Thoracic aorta (tissue), 2 donors: Measurements from ENCODE around the gene EIPR1. TPM values are rescaled to one million over a fixed set of nuclear protein-coding genes. Genes with fewer than 3 reads are reported as not detected.
A peak's percentile ranks its signal among the peaks of the same experiment; 100 is the strongest.

Experiments used
- ATAC-seq: fragments of 150-250 bp; one replicate; pipeline ENCODE4 v1.8.0; 2017; ENCODE audit warnings: low read depth; ENCODE audit not compliant: insufficient number of reproducible peaks, low FRiP score
- DNase-seq: peaks from one replicate; pipeline ENCODE4 v3.0.0-alpha.2; 2020; ENCODE audit warnings: low spot score
- H3K27ac ChIP-seq, 2 donors: fragments of 200-600 bp; sonication (generic); 1 replicate in 1 of 2; 2 replicates in 1 of 2; pipeline ENCODE4 v1.5.1; 2016; ENCODE audit warnings: mild to moderate bottlenecking in 2 of 2, moderate library complexity in 2 of 2
- H3K27me3 ChIP-seq: fragments of 200-600 bp; sonication (generic); replicated peaks from 2 replicates; pipeline ENCODE4 v1.6.0; 2016; ENCODE audit warnings: mild to moderate bottlenecking; ENCODE audit not compliant: insufficient read depth
- H3K36me3 ChIP-seq: fragments of 200-600 bp; sonication (generic); one replicate; pipeline ENCODE4 v1.5.1; 2016
- H3K4me1 ChIP-seq, 2 donors: fragments of 200-600 bp; sonication (generic); 1 replicate in 1 of 2; 2 replicates in 1 of 2; pipeline versions ENCODE4 v1.5.1 to v1.6.0; 2016; ENCODE audit warnings: low read depth in 2 of 2, mild to moderate bottlenecking in 1 of 2; ENCODE audit not compliant: control insufficient read depth in 1 of 2
- H3K4me3 ChIP-seq: fragments of 200-600 bp; sonication (generic); 2 replicates; pipeline ENCODE4 v1.5.1; 2016; ENCODE audit warnings: mild to moderate bottlenecking
- H3K9me3 ChIP-seq: fragments of 200-600 bp; sonication (generic); 2 replicates; pipeline ENCODE4 v1.5.1; 2016
- CTCF ChIP-seq: fragments of 200-600 bp; sonication (generic); IDR thresholded peaks from one replicate; pipeline ENCODE4 v1.5.1; 2019; ENCODE audit warnings: antibody characterized with exemption
- total RNA-seq, 2 donors: library from RNA; depleted of rRNA; stranded (reverse); fragments of >200 nt; gene quantifications; one replicate each; pipeline versions ENCODE4 v1.1.0 to v1.2.3, GENCODE V29; 2016

Gene EIPR1
- total RNA-seq, 2 donors from 2014 or later, result 17.9 to 40.6 TPM

DNA sequence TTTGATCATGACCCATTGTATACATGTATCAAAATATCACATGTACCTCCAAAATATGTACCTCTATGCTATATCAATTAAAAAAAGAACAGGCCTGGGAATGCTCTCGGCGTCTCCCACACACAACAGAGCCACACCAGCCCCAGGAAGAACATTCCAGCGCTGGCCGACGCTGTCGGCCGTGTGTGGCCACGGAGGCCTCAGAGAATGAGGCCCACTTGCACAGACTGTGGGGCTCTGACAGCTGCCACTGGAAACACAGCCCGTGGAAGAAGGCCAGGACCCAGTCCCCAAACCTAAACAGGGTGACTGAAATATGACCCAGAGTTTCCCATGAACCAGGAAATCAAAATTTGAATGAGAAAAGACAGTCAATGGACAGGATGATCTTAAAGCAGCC is 69.7 kb downstream of the EIPR1 start:
- ATAC-seq (no peak), DNase-seq (no peak)
- Histone ChIP-seq H3K9me3 (no peaks in the 10 kb centered on the region), H3K27ac (no peak overlapping the region), H3K36me3 (no peaks in the 10 kb centered on the region), H3K27me3 (no peaks in the 10 kb centered on the region), H3K4me3 (no peak overlapping the region), H3K4me1 (no peaks in the 10 kb centered on the region)
- TF ChIP-seq CTCF, result no peak

GRCh38 chr2:3307236-3307635 is 70.4 kb downstream of the EIPR1 start:
- H3K27ac ChIP-seq, result no peak overlapping the region
- H3K27me3 ChIP-seq, result no peaks in the 10 kb centered on the region
- no peak for ATAC-seq
- H3K9me3 ChIP-seq, result no peaks in the 10 kb centered on the region
- H3K36me3 ChIP-seq, result no peaks in the 10 kb centered on the region
- no peak overlapping the region for H3K4me3 ChIP-seq
- H3K4me1 ChIP-seq, result no peaks in the 10 kb centered on the region
- no peak for DNase-seq
- no peak for TF ChIP-seq CTCF

DNA sequence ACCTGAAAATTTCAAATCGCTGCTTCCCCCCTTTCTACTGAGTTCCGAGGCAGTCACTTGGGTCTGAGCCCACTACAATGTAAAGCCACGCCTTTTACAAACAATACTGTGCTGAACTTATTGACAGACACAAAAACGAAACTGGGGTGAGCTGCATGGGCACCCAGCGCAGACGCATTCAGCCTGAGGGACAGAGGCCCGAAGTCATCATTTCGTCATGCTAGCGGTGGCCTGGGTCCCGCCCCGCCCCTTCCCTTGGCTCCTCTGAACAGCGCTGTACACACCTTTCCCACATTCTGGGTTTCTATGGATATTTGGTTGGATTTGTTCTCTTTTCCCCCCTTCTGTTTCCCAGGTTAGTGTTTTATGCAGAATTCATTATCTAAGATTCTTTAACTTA is 71.7 kb downstream of the EIPR1 start:
- no peak for ATAC-seq
- no peaks in the 10 kb centered on the region for H3K9me3 ChIP-seq

GRCh38 chr2:3305431-3305830 is 72.2 kb downstream of the EIPR1 start:
- Histone ChIP-seq H3K4me3 (no peak overlapping the region), H3K4me1 (no peaks in the 10 kb centered on the region), H3K36me3 (no peaks in the 10 kb centered on the region), H3K27ac (no peak overlapping the region), H3K9me3 (no peaks in the 10 kb centered on the region), H3K27me3 (no peaks in the 10 kb centered on the region)
- TF ChIP-seq CTCF, result no peak
- no peak for ATAC-seq
- no peak for DNase-seq

More for the DNA sequence above, 71.7 kb downstream of the EIPR1 start:
- Histone ChIP-seq H3K4me1 (no peaks in the 10 kb centered on the region), H3K4me3 (no peak overlapping the region), H3K36me3 (no peaks in the 10 kb centered on the region), H3K27me3 (no peaks in the 10 kb centered on the region), H3K27ac (no peak overlapping the region)
- DNase-seq, result no peak
- TF ChIP-seq CTCF, result no peak

DNA sequence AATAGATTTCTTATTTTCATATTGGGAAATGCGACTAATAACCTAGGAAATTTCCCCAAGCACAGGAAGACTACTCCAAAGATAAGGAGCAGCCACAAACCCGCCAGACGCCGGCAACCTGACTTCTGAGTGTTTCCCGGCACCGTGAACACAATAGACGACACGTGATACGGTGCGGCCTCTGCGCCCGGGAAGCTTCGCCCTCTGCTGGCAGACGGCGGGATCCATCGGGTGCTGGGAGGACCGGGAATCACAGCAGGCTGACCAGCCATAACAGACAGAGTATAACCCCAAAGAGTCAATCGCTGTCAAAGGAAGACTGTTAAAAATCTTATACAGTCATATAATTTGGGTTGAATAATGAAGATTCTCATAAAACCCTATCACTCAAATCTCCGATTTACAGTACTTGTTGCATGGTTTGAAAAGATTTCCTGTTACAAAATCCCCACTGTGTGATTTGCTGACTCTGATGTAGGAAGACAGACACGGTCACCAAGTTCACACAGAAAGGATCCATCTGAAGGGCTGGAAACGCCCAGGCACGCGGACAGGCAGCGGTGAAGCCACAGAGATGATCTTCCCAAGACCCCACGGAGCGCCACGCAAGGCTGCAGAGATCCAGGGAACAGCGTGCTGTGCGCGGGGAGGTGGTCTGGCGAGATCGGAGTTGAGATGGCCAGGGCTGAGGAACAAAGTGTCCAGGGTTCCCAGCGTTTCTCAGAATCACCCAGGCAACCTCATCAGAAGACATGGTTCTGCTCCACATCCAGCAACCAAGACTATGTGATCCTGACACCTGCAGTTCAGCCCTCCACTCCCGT is 73.8 kb downstream of the EIPR1 start:
- H3K27me3 ChIP-seq, result no peaks in the 10 kb centered on the region
- peak overlapping the region; percentile 64 for H3K4me3 ChIP-seq
- ATAC-seq (peak; percentile 75), DNase-seq (peak; percentile 34)
- H3K4me1 ChIP-seq, result no peaks in the 10 kb centered on the region
- H3K9me3 ChIP-seq, result no peaks in the 10 kb centered on the region
- H3K36me3 ChIP-seq, result no peaks in the 10 kb centered on the region
- H3K27ac ChIP-seq, result no peak overlapping the region
- peak; percentile 81 for TF ChIP-seq CTCF
